Chondrocyte (in vitro differentiated cells): ENCODE results near the gene CT47C1. TPM values are rescaled to one million over a fixed set of nuclear protein-coding genes. Genes with fewer than 3 reads are reported as not detected.
"Not testable (repeated sequence)": the region's sequence is repeated elsewhere in the genome, so short reads cannot be mapped to it uniquely, and the experiment has no call there.

ENCODE experiments used
- DNase-seq: peaks from one replicate; pipeline ENCODE4 v3.0.0; 2021; ENCODE audit warnings: mixed read lengths, low spot score
- H3K27ac Mint-ChIP-seq: one replicate; pipeline ENCODE4 v1.8.0; 2021; ENCODE audit warnings: mild to moderate bottlenecking, moderate library complexity, mixed read lengths; ENCODE audit not compliant: unreplicated experiment
- H3K27me3 Mint-ChIP-seq: 2 replicates; pipeline ENCODE4 v1.8.0; 2021; ENCODE audit warnings: low read depth, mixed read lengths
- H3K36me3 Mint-ChIP-seq: 2 replicates; pipeline ENCODE4 v1.8.0; 2021; ENCODE audit warnings: low read depth, mixed read lengths
- H3K4me1 Mint-ChIP-seq: 2 replicates; pipeline ENCODE4 v1.8.0; 2021; ENCODE audit warnings: low read depth, mild to moderate bottlenecking, mixed read lengths
- H3K4me3 Mint-ChIP-seq: one replicate; pipeline ENCODE4 v1.8.0; 2021; ENCODE audit warnings: mild to moderate bottlenecking, moderate library complexity, mixed read lengths; ENCODE audit not compliant: unreplicated experiment
- H3K9me3 Mint-ChIP-seq: 2 replicates; pipeline ENCODE4 v1.8.0; 2021; ENCODE audit warnings: low read depth, mixed read lengths
- CTCF ChIP-seq: fragments of 200-600 bp; sonication (generic); IDR thresholded peaks from 2 replicates; pipeline ENCODE4 v1.5.0; 2021; ENCODE audit warnings: antibody characterized with exemption, mild to moderate bottlenecking, moderate library complexity
- long read RNA-seq: library from polyadenylated mRNA; stranded (forward); transcript quantifications from one replicate; pipeline ENCODE4 v2.0.0, GENCODE V29; 2021
- total RNA-seq: library from RNA; stranded (reverse); gene quantifications from 3 replicates; pipeline ENCODE4 v1.2.1, GENCODE V29; 2021

CT47C1 gene
- total RNA-seq, result not detected in 3 replicates
- long read RNA-seq, result 0 reads

- Mint-ChIP-seq H3K27ac (no peak within 1 kb of the TSS), H3K36me3 (no peaks in the 10 kb centered on the region), H3K9me3 (peaks cover 3% of the 10 kb centered on the region), H3K4me1 (no peaks in the 10 kb centered on the region), H3K27me3 (peaks cover 4% of the 10 kb centered on the region), H3K4me3 (no peak within 1 kb of the TSS)
- TF ChIP-seq CTCF, result no peak
- DNase-seq, result no peak
These were observed at the start of gene CT47C1 for GRCh38 chrX:119072744-119073143. Gene CT47C1, plus strand, starts transcription at chrX:119072993. Its CDS starts 233 bp downstream, at chrX:119073226.

GRCh38 chrX:119025900-119026299 is 46.9 kb upstream of the CT47C1 start:
- Mint-ChIP-seq H3K27me3 (no peaks in the 10 kb centered on the region), H3K4me1 (no peaks in the 10 kb centered on the region), H3K27ac (no peak overlapping the region), H3K4me3 (no peak overlapping the region), H3K9me3 (peaks cover 9% of the 10 kb centered on the region), H3K36me3 (no peaks in the 10 kb centered on the region)
- no peak for DNase-seq
- no peak for TF ChIP-seq CTCF

GRCh38 chrX:119026344-119026743 is 46.4 kb upstream of the CT47C1 start:
- DNase-seq, H3K27ac Mint-ChIP-seq, H3K36me3 Mint-ChIP-seq, H3K27me3 Mint-ChIP-seq, H3K4me1 Mint-ChIP-seq, H3K4me3 Mint-ChIP-seq: not testable (repeated sequence)
- peaks cover 13% of the 10 kb centered on the region for H3K9me3 Mint-ChIP-seq

- H3K36me3 Mint-ChIP-seq, DNase-seq, H3K27ac Mint-ChIP-seq, H3K4me3 Mint-ChIP-seq, H3K27me3 Mint-ChIP-seq, H3K4me1 Mint-ChIP-seq: not testable (repeated sequence)
- H3K9me3 Mint-ChIP-seq, result peaks cover 25% of the 10 kb centered on the region
These were observed 44.6 kb upstream of the CT47C1 start for GRCh38 chrX:119027960-119028732.

GRCh38 chrX:119028733-119029330 is 44.0 kb upstream of the CT47C1 start:
- H3K27me3 Mint-ChIP-seq, result no peaks in the 10 kb centered on the region
- H3K36me3 Mint-ChIP-seq, result no peaks in the 10 kb centered on the region
- H3K4me1 Mint-ChIP-seq, result no peaks in the 10 kb centered on the region
- H3K4me3 Mint-ChIP-seq, result no peak overlapping the region
- no peak for DNase-seq
- peaks cover 31% of the 10 kb centered on the region for H3K9me3 Mint-ChIP-seq
- no peak overlapping the region for H3K27ac Mint-ChIP-seq
- no peak for TF ChIP-seq CTCF

- peaks cover 37% of the 10 kb centered on the region for H3K9me3 Mint-ChIP-seq
These were observed 43.1 kb upstream of the CT47C1 start for GRCh38 chrX:119029656-119030055.

More at GRCh38 chrX:119029656-119030055, 43.1 kb upstream of the CT47C1 start:
- H3K27ac Mint-ChIP-seq, H3K36me3 Mint-ChIP-seq, DNase-seq, H3K4me1 Mint-ChIP-seq, H3K27me3 Mint-ChIP-seq, H3K4me3 Mint-ChIP-seq: not testable (repeated sequence)
